Epithelial cell of proximal tubule (primary cell): ENCODE data around the gene CFAP65. TPM values are rescaled to one million over a fixed set of nuclear protein-coding genes. Genes with fewer than 3 reads are reported as not detected.

ENCODE experiments used
- DNase-seq: peaks from one replicate; pipeline ENCODE4 v3.0.0-alpha.2; 2011; ENCODE audit warnings: low read depth
- H3K4me3 ChIP-seq: 2 replicates; pipeline ENCODE4 v1.5.1; 2011; ENCODE audit warnings: low read depth, mild to moderate bottlenecking, low read length
- total RNA-seq: library from RNA; depleted of rRNA; stranded (reverse); fragments of >200 nt; gene quantifications from 2 replicates; pipeline ENCODE4 v1.2.3, GENCODE V29; 2015
- TF ChIP-seq, protein P1 (sequence below): conservative IDR thresholded peaks from 2 replicates; pipeline ENCODE4 v1.5.1; 2012; ENCODE audit warnings: low read depth, mild to moderate bottlenecking, low read length

The CFAP65 gene
- total RNA-seq, 1 donor from 2014 or later = 1.1 TPM

DNA sequence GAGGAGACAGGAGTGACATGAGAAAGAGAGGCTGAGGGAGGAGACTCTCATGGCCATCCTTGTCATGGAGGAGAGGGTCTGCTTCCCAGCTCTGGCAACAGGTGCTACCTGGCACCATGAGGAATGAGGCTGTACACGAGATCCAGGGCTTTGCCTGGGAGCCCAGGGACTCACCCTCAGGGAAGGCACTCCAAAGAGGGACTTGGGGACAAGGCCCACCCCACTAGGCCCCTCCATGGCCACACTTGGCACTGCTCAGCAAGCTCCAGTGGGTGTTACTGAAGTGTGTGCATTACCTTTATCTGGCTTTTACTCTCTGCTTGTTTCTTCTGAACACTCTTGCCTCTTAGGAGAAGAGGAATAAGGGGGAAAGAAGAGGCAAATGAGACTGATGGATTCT is 2.7 kb downstream of the CFAP65 start:
- TF ChIP-seq, protein P1, sequence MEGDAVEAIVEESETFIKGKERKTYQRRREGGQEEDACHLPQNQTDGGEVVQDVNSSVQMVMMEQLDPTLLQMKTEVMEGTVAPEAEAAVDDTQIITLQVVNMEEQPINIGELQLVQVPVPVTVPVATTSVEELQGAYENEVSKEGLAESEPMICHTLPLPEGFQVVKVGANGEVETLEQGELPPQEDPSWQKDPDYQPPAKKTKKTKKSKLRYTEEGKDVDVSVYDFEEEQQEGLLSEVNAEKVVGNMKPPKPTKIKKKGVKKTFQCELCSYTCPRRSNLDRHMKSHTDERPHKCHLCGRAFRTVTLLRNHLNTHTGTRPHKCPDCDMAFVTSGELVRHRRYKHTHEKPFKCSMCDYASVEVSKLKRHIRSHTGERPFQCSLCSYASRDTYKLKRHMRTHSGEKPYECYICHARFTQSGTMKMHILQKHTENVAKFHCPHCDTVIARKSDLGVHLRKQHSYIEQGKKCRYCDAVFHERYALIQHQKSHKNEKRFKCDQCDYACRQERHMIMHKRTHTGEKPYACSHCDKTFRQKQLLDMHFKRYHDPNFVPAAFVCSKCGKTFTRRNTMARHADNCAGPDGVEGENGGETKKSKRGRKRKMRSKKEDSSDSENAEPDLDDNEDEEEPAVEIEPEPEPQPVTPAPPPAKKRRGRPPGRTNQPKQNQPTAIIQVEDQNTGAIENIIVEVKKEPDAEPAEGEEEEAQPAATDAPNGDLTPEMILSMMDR = no peak
- no peak overlapping the region for H3K4me3 ChIP-seq
- DNase-seq = no peak

DNA sequence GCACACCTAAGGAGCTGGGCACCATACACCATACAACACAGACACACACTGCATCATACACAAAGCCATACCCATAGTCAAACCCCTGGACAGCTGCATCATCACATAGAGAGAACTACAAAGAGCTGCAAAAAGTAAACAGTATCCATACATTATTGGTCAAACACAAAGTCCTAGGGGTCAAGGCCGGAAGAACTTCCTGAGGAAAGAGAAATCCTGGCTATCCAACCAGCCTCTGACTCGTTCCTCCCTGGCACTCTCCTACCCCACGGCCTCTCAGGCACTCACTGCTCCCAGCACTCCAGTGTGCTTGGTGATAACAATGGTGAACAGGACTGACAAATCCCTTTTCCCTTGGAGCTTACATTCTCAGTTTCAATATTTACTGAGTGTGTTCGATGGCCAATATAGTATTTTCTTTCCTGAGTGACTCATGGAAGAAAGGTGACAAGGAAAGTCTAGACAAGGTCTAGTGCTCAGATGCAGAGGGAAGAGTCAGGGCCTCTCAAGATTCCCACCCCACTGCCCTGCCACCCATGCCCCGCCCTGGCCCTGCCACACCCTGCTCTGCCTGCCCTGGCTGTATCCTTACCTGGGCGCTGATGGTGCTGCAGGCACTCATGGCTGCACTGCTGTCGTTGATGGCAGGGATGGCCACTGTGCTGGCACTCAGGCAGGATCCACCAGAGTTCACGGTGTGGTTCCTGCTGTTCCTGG is 3.4 kb downstream of the CFAP65 start:
- TF ChIP-seq, protein P1 = no peak
- no peak overlapping the region for H3K4me3 ChIP-seq
- no peak for DNase-seq

DNA sequence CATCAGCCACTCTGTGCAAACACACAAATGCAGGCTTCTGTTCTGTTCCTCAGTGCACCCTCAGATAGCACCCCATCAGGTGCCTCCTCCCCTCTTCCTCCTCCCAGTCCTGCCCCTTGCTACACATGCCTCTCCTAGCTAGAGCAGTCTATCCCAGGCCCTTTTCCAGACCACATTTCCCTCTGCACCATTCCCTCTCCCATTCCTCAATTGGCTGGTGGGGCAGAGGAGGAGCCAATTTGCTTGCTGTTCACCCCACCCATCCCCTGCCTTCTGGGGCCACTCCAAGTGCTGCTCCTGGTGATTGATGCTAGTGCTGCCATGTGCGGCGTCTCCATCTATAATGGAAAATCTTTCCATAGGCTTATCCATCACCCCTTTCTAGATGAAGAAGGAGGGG is 5.4 kb downstream of the CFAP65 start:
- DNase-seq = no peak
- H3K4me3 ChIP-seq = no peak overlapping the region
- TF ChIP-seq, protein P1 = no peak

DNA sequence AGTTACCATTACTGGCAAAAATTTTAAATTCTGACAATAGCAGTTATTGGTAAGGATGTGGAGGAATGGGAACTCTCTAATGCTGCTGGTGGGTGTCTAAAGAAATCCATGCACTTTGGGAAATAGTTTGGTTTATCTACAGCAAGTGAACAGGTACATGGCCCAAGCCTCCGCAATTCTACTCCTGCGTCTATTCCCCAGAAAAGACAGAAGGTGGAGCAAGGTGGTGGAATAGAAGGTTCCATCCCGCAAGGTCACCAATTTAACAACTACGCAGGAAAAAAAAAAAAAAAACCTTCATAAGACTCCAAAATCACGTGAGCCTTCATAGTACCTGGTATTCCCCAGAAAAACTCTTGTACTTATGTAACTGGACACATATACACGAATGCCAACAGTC is 6.5 kb downstream of the CFAP65 start:
- TF ChIP-seq, protein P1 = no peak
- no peak for DNase-seq
- H3K4me3 ChIP-seq = no peak overlapping the region

DNA sequence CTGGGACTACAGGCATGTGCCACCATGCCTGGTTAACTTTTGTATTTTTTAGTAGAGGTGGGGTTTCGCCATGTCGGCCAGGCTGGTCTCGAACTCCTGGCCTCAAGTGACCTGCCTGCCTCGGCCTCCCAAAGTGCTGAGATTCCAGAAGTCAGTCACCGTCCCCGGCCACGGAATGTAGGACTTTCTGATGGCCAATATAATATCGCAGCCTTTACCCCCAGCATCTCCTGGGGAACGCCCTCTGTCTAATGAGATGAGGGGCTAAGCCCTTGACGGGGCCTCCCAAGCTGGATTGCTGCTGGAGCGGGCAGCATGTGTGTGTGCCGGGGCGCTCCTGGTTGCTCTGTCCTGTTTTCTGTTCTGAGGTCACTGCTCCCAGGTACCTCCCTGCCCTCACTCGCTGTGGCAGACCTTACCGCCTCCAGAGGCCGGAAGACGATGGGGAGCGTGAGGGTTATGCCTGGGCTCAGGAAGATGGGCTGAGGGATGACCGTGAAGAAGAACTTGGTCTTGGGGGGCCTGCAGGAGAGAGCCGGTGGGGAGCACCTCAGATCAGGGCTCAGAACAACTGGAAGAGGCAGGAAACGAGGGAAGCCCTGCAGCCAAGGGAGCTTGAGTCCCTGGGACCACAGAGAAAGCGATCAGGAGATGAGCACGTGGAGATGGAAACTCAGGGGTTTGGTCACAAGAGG is 9.1 kb downstream of the CFAP65 start:
- no peak for DNase-seq
- H3K4me3 ChIP-seq = no peak overlapping the region
- TF ChIP-seq, protein P1 = no peak

DNA sequence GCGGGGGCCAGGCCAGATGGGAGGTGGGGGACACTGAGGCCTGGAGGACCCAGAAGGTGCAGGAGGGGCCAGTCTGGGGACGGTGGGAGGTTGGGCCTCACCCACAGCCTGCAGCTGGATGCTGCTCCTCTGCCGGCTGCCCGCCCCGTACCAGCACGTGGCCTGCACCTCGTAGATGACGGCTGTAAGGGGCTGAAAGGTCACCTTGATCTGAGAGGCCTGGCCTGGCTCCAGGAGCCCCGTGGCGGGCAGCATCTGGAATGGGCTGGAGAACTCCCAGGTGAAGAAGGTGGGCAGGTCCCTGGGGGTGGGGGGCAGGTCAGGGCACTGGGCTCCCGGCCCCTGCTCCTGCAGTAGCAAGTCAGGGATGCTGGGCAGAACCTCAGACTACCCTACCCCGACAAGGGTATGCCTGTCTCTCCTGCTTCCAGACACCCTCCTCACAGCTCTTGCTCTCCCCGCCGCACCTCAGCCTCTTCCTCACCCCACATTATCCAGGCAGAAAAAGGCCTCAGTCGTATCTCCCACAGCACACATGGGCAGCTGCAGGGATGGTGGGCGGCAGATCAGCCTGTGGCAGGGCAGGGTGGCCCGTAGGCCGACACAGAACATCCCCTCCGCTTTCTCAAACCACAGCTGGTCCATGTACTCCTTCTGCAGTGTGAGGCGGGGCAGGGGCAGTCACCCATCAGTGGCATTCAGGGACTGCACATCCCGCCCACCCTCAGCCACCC is 10.1 kb downstream of the CFAP65 start:
- H3K4me3 ChIP-seq = no peak overlapping the region
- TF ChIP-seq, protein P1 = no peak
- no peak for DNase-seq
